GM19372 (cell line): ENCODE results near the gene ALOX15B.

Source experiments
- ATAC-seq: cut with Tn5 transposase; IDR thresholded peaks from one replicate; pipeline ENCODE4 v1.9.1; 2021; ENCODE audit warnings: mild to moderate bottlenecking, low read depth, moderate library complexity; ENCODE audit not compliant: unreplicated experiment

Gene ALOX15B

GRCh38 chr17:8031950-8032349 lies 6.9 kb upstream of the ALOX15B start:
- no peak for ATAC-seq

- no peak for ATAC-seq
Measured at GRCh38 chr17:8032442-8032841, 6.4 kb upstream of the ALOX15B start.

- no peak for ATAC-seq
Measured at GRCh38 chr17:8039611-8040168, 831 bp downstream of the ALOX15B start.

DNA sequence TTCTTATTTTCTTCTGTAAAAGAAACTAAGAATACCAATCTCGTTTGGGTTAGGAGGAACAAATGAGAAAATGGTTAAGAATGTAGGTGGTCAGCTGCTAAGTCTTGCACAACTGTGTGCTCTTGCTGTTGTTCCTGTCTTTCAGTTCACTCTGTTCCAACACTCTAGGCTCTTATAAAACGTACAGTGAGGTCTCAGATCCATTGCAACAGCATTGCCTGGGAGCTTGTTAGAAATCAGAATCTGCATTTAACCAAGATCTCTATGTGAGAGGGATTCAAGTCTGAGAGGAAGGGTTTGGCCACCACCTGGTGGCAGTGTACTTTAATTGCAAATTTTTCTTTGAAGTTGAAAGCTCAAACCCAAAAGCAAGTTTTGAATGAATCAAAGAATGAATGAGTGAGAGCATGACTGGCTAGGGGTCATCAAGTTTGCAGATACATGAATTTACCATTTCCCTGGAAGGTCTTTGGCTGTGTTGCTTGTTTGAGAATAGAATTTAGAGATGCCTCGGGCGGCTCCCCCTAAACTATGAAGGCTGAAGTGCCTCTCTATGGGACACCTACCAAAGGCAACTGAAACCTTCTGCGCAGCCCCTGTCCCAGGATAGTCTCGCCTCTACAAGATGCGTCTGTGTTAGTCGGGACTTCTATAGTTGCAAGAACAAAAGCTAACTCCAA lies 2.5 kb downstream of the ALOX15B start:
- no peak for ATAC-seq

DNA sequence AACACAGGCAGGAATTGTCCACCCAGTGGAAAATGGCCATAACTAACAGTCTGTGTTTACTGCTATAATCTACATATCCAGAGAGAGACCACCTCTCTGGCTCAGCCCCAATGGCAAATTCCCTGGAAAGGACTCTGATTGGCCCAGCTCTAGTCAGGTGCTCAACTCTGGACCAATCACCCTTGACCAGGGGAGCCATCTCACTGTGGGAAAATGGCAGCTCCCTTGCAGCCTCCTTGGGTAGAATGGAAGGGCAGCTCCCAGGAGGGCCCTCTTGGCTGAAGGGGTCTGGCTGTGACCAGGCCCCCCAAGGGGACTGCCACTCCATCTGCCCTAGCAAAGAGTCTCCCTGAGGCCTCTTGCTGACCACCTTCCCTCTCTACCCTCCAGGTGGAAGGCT lies 3.1 kb downstream of the ALOX15B start:
- no peak for ATAC-seq

DNA sequence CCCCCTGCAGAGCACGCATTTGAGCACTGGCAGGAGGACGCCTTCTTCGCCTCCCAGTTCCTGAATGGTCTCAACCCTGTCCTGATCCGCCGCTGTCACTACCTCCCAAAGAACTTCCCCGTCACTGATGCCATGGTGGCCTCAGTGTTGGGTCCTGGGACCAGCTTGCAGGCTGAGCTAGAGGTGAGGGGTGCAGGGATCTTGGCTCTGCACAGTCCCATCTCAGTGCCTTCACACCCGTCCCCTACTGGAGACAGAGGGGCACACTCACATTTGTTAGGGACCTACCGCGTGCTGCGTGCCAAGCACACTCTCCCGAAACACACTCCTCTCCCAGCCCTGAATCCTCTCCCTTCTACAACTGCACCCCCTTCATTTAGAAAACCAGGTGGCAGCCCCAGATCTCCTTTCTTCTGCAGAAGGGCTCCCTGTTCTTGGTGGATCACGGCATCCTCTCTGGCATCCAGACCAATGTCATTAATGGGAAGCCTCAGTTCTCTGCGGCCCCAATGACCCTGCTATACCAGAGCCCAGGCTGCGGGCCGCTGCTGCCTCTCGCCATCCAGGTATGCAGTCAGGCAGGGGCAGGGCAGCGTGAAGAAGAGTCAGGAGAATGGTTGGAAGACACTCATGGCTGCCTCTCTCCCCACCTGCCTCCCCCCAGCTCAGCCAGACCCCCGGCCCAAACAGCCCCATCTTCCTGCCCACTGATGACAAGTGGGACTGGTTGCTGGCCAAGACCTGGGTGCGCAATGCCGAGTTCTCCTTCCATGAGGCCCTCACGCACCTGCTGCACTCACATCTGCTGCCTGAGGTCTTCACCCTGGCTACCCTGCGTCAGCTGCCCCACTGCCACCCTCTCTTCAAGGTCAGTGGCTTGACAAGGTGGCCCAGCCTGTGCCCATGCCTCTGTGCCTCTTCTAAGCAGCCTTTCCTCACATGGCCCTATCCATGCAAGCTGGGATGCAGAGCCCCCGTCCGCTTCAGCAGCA lies 6.3 kb downstream of the ALOX15B start:
- ATAC-seq = no peak

- no peak for ATAC-seq
Measured at GRCh38 chr17:8046306-8046928, 7.6 kb downstream of the ALOX15B start.

DNA sequence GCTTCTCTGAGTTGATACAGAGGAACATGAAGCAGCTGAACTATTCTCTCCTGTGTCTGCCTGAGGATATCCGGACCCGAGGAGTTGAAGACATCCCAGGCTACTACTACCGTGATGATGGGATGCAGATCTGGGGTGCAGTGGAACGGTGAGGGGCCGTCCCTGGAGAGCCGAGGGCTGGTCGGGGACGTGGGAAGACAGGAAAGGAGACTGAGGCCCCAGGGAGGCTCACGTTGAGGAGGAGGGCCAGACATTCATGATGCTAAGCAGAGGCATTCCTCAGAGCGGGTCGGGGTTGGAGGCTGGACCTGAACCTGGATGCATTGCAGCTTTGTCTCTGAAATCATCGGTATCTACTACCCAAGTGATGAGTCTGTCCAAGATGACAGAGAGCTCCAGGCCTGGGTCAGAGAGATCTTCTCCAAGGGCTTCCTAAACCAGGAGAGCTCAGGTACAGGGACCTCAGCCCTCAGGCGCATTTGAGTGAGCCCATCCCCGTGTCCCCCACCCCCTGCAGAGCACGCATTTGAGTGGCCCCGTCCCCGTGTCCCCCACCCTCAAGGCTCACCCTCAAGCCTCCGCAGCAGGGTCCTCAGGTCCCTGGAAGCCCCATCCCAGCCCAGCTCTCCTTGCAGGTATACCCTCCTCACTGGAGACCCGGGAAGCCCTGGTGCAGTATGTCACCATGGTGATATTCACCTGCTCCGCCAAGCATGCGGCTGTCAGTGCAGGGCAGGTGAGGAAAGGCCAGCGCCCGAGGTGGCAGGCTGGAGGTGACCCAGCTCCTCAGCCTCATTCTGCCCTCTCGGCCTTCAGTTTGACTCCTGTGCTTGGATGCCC lies 8.3 kb downstream of the ALOX15B start:
- no peak for ATAC-seq

DNA sequence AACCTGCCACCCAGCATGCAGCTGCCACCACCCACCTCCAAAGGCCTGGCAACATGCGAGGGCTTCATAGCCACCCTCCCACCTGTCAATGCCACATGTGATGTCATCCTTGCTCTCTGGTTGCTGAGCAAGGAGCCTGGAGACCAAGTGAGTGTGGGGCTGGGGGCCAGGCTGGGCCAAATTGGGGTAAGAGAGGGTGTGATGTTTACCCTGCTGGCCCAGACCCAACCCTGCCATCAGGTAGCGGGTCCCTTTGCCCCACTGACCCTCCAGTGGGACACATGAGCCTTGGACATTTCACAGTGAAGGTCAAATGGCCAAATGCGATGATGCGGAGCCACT lies 8.9 kb downstream of the ALOX15B start:
- ATAC-seq = no peak

DNA sequence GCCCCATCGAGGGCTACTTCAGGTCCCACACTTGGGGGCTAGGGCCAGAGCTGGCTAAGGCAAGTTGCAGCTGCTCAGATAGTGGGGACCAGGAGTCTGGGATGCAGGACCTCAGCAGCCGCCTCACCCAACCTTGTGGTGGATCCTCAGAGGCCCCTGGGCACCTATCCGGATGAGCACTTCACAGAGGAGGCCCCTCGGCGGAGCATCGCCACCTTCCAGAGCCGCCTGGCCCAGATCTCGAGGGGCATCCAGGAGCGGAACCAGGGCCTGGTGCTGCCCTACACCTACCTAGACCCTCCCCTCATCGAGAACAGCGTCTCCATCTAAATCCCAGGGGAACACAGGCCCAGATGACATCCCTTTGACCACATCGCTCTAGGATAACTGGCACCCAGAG lies 9.4 kb downstream of the ALOX15B start:
- ATAC-seq = no peak

- ATAC-seq = no peak
Measured at GRCh38 chr17:8048736-8049135, 9.9 kb downstream of the ALOX15B start.

DNA sequence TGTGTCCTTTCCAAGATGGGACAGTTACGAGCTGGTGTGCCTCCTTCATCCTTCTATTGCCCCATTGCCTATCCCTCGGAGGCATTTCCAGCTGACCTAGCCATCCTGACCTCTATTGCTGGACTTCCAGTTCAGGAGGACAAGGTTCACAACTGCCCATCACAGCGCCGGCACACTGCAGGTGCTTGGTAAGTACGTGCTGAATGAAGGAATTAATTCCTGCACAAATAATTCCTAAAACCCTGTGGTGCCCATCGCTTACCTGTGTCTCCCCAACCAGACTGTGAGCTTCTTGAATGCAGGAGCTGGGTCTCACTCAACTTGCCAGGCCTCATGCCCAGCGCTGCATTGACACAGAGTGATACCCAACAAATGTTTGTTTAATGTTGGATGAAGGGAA lies 13.0 kb downstream of the ALOX15B start:
- ATAC-seq = no peak

GRCh38 chr17:8052256-8053252 lies 13.7 kb downstream of the ALOX15B start:
- no peak for ATAC-seq

DNA sequence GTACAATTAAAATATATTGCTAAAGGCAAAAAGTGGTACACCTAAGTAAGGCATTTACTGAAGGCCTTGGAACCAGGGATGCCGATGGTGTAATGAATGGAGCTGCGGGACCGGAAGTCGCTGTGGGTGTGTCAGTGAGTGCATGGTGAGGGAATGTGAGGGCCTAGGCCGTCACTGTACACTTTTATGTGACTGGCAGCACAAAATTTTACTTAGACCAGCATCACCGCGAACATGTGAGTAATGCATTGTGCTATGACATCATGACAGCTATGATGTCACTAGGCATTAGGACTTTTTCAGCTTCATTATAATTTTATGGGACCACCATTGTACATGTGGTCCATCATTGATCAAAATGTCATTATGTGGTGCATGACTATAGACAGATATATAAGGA lies 14.7 kb downstream of the ALOX15B start:
- no peak for ATAC-seq

- ATAC-seq = no peak
Measured at GRCh38 chr17:8055851-8056231, 17.0 kb downstream of the ALOX15B start.

GRCh38 chr17:8056232-8056975 lies 17.5 kb downstream of the ALOX15B start:
- ATAC-seq = no peak

GRCh38 chr17:8056976-8057625 lies 18.2 kb downstream of the ALOX15B start:
- ATAC-seq = no peak

GRCh38 chr17:8057691-8058114 lies 18.8 kb downstream of the ALOX15B start:
- no peak for ATAC-seq
